ENCODE data around the gene ZNF516.
A peak's percentile ranks its signal among the peaks of the same experiment; 100 is the strongest.

Gene ZNF516

DNA sequence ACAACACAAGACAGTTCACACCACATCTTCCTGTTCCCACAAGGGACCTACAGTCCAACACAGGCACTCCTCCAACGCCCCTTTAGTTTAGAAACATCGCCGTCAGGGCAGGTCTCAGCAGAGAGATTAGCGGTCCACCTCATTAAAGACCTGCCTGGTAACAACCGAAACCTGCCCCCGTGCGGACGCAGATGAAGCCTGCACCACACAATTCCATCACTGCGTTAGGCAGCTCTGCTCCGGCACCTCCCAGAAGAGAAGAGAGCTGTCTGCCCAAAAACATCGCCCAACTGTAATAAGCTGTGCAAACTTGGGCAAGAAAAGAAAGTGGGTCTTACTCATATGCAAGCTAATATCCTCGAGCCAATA lies 32.7 kb downstream of the ZNF516 start:
- TF ChIP-seq ESRRG (CRISPR knock-in tag; IDR thresholded peaks at IDR 0.05) (no peak), CSDC2 (CRISPR knock-in tag; IDR thresholded peaks at IDR 0.05) (no peak), ZC3H10 (CRISPR knock-in tag; IDR thresholded peaks at IDR 0.05) (no peak), SNAI2 (CRISPR knock-in tag; IDR thresholded peaks at IDR 0.05) (no peak), TCF4 (CRISPR knock-in tag; IDR thresholded peaks at IDR 0.05; ENCODE audit: borderline replicate concordance) (no peak)
- no peak for ATAC-seq

DNA sequence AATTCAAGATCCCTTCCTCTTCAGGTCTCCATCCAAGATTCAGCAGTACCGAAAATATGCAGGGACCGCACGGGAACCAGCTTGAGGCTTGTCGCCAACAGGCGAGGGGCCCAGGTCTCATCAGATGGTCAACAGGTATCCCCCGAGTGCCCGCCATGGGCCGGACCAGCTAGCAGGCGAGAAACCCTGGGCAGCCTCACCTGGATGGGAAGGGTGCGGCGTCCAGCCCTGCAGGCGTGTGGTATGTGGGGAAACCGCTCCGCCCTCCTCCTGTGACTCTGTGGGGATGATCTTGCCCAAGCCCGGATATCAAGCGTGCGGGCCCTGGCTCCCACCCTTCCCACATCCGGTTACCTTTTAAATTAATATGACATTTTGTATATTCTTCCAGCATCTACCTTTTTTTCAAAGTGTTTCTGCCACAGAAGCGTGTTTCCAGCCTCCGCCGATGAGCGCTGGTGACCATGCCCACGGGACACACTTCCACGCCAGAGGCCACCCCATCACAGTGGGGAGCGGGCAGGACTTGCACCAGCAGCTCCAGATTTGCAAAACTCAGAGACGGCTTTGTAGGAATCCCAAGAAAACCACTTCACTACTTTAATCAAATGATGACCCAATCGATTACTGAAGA lies 33.2 kb downstream of the ZNF516 start:
- TF ChIP-seq ESRRG (CRISPR knock-in tag; IDR thresholded peaks at IDR 0.05) (no peak), ZFP3 (CRISPR knock-in tag; IDR thresholded peaks at IDR 0.05) (no peak), BACH2 (CRISPR knock-in tag; IDR thresholded peaks at IDR 0.05; ENCODE audit: borderline replicate concordance) (no peak), ZNF8 (CRISPR knock-in tag; IDR thresholded peaks at IDR 0.05) (no peak), CSDC2 (CRISPR knock-in tag; IDR thresholded peaks at IDR 0.05) (no peak), ZNF70 (CRISPR knock-in tag; IDR thresholded peaks at IDR 0.05) (no peak)
- TF ChIP-seq, protein P1, sequence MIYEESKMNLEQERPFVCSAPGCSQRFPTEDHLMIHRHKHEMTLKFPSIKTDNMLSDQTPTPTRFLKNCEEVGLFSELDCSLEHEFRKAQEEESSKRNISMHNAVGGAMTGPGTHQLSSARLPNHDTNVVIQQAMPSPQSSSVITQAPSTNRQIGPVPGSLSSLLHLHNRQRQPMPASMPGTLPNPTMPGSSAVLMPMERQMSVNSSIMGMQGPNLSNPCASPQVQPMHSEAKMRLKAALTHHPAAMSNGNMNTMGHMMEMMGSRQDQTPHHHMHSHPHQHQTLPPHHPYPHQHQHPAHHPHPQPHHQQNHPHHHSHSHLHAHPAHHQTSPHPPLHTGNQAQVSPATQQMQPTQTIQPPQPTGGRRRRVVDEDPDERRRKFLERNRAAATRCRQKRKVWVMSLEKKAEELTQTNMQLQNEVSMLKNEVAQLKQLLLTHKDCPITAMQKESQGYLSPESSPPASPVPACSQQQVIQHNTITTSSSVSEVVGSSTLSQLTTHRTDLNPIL (CRISPR knock-in tag; IDR thresholded peaks at IDR 0.05; ENCODE audit: low read depth), result no peak
- ATAC-seq, result no peak

DNA sequence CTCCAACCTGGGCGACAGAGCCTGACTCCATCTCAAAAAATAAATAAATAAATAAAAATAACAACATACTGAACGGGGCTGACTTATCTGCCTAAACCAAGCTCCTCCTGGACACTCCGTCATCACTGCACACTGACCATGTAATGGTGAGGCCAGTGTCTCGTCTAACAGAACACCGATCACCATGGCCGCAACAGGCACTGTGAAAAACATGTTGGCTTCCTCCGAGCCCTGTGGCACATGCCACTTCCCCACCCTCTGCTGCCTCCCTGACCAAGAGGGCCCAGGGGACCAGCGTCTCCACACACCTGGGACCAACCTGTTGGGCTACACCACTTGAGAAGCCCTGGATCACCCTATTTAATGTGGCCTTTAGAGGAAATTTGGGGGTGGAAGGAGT lies 33.9 kb downstream of the ZNF516 start:
- no peak for ATAC-seq

DNA sequence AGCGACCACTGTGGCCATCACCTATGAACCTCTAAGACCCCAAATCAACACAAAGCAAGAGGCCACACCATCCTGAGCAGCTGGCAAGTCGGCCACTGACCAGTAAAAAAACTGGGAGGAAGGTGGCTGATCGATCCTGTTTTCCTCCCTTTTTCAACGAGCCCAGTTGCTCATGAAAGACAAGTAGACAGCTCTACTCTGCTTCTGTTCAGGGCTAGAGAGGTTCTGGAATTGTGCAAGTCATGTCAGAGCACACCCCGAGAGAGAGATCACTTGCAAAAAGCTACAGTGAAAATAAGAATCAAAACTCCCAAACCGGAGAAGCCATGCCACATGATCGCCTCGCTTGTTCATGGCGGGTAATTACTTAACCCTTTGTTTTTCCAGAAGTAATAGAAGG lies 34.6 kb downstream of the ZNF516 start:
- ATAC-seq, result no peak

More for the DNA sequence above, 33.9 kb downstream of the ZNF516 start:
- no peak for TF ChIP-seq PPARA (CRISPR knock-in tag; IDR thresholded peaks at IDR 0.05; ENCODE audit: borderline replicate concordance)
- no peak for TF ChIP-seq ZFP3 (CRISPR knock-in tag; IDR thresholded peaks at IDR 0.05)
- no peak for TF ChIP-seq ZNF70 (CRISPR knock-in tag; IDR thresholded peaks at IDR 0.05)
- TF ChIP-seq GLIS3 (CRISPR knock-in tag; IDR thresholded peaks at IDR 0.05), result no peak
- TF ChIP-seq ZNF565 (CRISPR knock-in tag; conservative IDR thresholded peaks at IDR 0.05; ENCODE audit: low read depth), result no peak
- TF ChIP-seq OSR1 (CRISPR knock-in tag; IDR thresholded peaks at IDR 0.05), result no peak
- TF ChIP-seq ESRRG (CRISPR knock-in tag; IDR thresholded peaks at IDR 0.05), result no peak
- no peak for TF ChIP-seq ISL1 (CRISPR knock-in tag; IDR thresholded peaks at IDR 0.05)
- no peak for TF ChIP-seq RARB (CRISPR knock-in tag; IDR thresholded peaks at IDR 0.05)
- TF ChIP-seq SNAI2 (CRISPR knock-in tag; IDR thresholded peaks at IDR 0.05), result no peak
- TF ChIP-seq TOX (CRISPR knock-in tag; IDR thresholded peaks at IDR 0.05; ENCODE audit: borderline replicate concordance), result no peak
- no peak for TF ChIP-seq ARNTL (CRISPR knock-in tag; IDR thresholded peaks at IDR 0.05; ENCODE audit: borderline replicate concordance, low read depth)
- no peak for TF ChIP-seq BACH2 (CRISPR knock-in tag; IDR thresholded peaks at IDR 0.05; ENCODE audit: borderline replicate concordance)

DNA sequence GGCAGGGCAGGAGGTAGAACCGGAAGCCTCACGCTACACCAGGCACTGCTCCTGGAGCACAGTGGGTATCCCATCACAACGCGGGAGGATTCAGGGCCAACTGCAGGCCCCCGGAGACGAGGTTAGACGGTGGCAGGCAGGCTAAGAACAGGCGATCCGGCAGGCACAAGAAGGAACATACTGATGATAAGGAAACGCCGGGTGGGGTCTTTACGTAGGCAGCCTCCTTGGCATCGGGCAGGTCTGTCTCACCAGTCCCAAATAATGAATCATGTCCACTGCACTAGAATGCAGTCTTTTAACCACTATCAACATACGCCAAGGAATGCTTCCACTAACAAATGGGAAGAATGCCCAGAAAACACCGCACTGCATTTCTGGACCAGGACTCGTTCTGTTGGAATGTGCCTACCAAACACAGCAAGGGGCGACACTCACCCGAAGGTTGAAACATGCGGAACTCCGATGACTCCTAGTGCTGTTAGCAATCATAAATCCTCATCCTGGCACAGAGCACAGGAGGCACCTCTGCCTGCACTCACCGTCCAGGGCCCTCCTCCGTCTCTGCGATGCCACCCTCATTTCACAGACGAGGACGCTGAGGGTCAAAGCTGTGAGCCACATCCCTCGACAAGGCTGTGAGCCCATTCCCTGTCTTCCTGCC lies 35.2 kb downstream of the ZNF516 start:
- TF ChIP-seq BACH2 (CRISPR knock-in tag; IDR thresholded peaks at IDR 0.05; ENCODE audit: borderline replicate concordance), result no peak
- TF ChIP-seq ZNF70 (CRISPR knock-in tag; IDR thresholded peaks at IDR 0.05), result no peak
- no peak for TF ChIP-seq SNAI2 (CRISPR knock-in tag; IDR thresholded peaks at IDR 0.05)
- TF ChIP-seq, protein P1 (CRISPR knock-in tag; IDR thresholded peaks at IDR 0.05; ENCODE audit: low read depth), result 0 out of 2 replicates have a peak, but pooled peaks have one; percentile 24
- TF ChIP-seq ISL1 (CRISPR knock-in tag; IDR thresholded peaks at IDR 0.05), result peak; percentile 37; the same call in 1 of the 2 replicates
- no peak for TF ChIP-seq ZC3H10 (CRISPR knock-in tag; IDR thresholded peaks at IDR 0.05)
- peak; percentile 96 for ATAC-seq

More for the DNA sequence above, 34.6 kb downstream of the ZNF516 start:
- TF ChIP-seq RARB (CRISPR knock-in tag; IDR thresholded peaks at IDR 0.05) (no peak), ZFP30 (CRISPR knock-in tag; IDR thresholded peaks at IDR 0.05) (no peak), GLIS3 (CRISPR knock-in tag; IDR thresholded peaks at IDR 0.05) (no peak), SNAI2 (CRISPR knock-in tag; IDR thresholded peaks at IDR 0.05) (no peak), CSDC2 (CRISPR knock-in tag; IDR thresholded peaks at IDR 0.05) (no peak), ZNF565 (CRISPR knock-in tag; conservative IDR thresholded peaks at IDR 0.05; ENCODE audit: low read depth) (no peak), ZC3H10 (CRISPR knock-in tag; IDR thresholded peaks at IDR 0.05) (no peak), TCF4 (CRISPR knock-in tag; IDR thresholded peaks at IDR 0.05; ENCODE audit: borderline replicate concordance) (no peak), ESRRG (CRISPR knock-in tag; IDR thresholded peaks at IDR 0.05) (no peak), ZNF70 (CRISPR knock-in tag; IDR thresholded peaks at IDR 0.05) (no peak)
- TF ChIP-seq, protein P2, sequence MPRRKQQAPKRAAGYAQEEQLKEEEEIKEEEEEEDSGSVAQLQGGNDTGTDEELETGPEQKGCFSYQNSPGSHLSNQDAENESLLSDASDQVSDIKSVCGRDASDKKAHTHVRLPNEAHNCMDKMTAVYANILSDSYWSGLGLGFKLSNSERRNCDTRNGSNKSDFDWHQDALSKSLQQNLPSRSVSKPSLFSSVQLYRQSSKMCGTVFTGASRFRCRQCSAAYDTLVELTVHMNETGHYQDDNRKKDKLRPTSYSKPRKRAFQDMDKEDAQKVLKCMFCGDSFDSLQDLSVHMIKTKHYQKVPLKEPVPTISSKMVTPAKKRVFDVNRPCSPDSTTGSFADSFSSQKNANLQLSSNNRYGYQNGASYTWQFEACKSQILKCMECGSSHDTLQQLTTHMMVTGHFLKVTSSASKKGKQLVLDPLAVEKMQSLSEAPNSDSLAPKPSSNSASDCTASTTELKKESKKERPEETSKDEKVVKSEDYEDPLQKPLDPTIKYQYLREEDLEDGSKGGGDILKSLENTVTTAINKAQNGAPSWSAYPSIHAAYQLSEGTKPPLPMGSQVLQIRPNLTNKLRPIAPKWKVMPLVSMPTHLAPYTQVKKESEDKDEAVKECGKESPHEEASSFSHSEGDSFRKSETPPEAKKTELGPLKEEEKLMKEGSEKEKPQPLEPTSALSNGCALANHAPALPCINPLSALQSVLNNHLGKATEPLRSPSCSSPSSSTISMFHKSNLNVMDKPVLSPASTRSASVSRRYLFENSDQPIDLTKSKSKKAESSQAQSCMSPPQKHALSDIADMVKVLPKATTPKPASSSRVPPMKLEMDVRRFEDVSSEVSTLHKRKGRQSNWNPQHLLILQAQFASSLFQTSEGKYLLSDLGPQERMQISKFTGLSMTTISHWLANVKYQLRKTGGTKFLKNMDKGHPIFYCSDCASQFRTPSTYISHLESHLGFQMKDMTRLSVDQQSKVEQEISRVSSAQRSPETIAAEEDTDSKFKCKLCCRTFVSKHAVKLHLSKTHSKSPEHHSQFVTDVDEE (CRISPR knock-in tag; IDR thresholded peaks at IDR 0.05), result no peak
